ENCODE results near the gene TXLNB. TPM values are rescaled to one million over a fixed set of nuclear protein-coding genes. Genes with fewer than 3 reads are reported as not detected.

TXLNB gene
- total RNA-seq, 1 donor from 2014 or later: 2.4 TPM

DNA sequence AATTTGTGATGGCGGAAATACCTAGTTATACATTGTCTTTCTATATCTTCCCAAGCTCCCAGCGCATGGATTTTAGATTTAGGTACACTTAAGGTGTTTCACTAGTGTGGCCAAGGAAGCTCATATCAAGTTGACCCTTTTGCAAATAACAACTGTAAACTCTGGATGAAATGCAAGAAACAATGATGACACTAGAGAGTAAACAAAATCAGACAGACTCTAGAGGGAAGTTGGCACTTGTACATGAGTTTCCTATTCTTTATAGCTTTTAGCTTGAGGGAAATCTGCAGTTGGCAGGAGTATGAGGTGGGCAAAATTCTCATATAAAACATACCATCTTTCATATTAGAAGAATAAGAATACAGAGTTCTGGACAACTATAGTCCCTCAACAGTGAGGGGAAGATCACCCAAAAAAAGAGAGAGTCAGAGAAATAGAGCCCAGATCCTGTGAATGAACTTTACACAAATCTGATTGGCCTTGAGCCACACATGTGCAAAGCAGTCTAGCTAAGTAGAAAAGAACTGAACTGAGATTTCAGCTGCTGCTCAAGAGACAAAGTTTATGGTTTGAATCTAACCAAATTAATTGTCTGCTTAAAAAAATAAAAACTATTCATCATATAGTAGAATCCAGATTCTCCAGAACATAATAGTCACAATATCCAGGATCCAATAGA, 26.1 kb downstream of the TXLNB start:
- POLR2A ChIA-PET: interaction anchor here (0.6 to 1.2 kb wide), 3 partner anchors 27 to 109 kb away, joined by 3 to 6 read pairs (median 3); partner anchors contain the start of gene CITED2
- no peak for TF ChIP-seq CTCF (IDR thresholded peaks at IDR 0.05)
- CTCF ChIA-PET: interaction anchor here (1.3 to 1.4 kb wide), 2 partner anchors 15 to 46 kb away, joined by 3 to 4 read pairs; no protein-coding TSS in a partner anchor
- intact Hi-C loops (cut with micrococcal nuclease): no loop called here
- H3K4me3 Mint-ChIP-seq: no peak overlapping the region
- H3K27me3 Mint-ChIP-seq: no peaks in the 10 kb centered on the region
- no peak overlapping the region for H3K27ac Mint-ChIP-seq
- no peak for ATAC-seq (ENCODE audit: low read depth)
- no peaks in the 10 kb centered on the region for H3K9me3 Mint-ChIP-seq
- peaks cover 65% of the 10 kb centered on the region for H3K4me1 Mint-ChIP-seq
- no peak for DNase-seq
- H3K36me3 Mint-ChIP-seq (ENCODE audit: low read depth): peaks cover 13% of the 10 kb centered on the region

DNA sequence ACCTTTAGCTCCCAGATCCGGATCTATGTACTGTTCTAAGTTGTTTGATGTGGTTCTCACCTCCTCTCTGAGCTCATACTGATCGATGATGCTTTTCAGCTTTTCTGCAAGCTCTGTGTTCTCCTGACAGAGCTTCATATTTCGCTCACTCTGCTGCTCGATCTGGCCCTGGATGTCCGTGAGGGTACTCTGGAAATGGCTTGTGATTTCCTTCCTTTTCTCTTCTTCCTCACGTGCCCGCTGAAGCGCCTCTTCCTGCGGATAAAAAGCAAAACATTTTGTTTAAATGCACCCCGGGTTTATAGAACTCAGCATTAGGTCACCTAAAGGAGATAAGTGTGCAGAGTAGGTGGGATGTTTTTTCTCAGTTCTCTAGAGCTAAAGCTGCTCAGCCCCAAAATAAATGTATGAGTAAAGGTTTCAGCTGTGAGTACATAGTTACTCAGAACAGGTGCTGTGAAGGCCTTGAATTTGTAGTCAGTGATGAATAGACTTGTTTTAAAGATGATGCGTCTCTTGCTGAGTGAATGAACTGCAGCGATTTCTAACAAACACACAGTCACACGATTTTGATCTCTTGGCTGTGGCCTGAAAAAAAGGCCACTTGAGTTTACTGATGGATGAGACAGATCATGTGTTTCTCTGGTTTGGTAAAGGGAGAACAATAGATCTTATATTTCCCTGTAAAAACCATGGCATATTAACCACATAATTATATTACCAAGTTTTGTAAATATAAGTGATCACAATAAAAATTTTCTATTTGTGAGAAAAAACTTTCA, 29.1 kb downstream of the TXLNB start:
- DNase-seq (no peak), ATAC-seq (ENCODE audit: low read depth) (peak; percentile 82)
- CTCF ChIA-PET: interaction anchor here (0.8 to 1.5 kb wide), 4 partner anchors 12 to 107 kb away, joined by 3 to 6 read pairs (median 4); no protein-coding TSS in a partner anchor
- peaks cover 30% of the 10 kb centered on the region for H3K36me3 Mint-ChIP-seq (ENCODE audit: low read depth)
- H3K27ac Mint-ChIP-seq: peak overlapping the region; percentile 65
- peak overlapping the region; percentile 52 for H3K4me3 Mint-ChIP-seq
- no peaks in the 10 kb centered on the region for H3K9me3 Mint-ChIP-seq
- TF ChIP-seq CTCF (IDR thresholded peaks at IDR 0.05): no peak
- peaks cover 40% of the 10 kb centered on the region for H3K4me1 Mint-ChIP-seq
- H3K27me3 Mint-ChIP-seq: no peaks in the 10 kb centered on the region
- POLR2A ChIA-PET: interaction anchor here (0.5 to 1.4 kb wide), 7 partner anchors 8 to 129 kb away, joined by 3 to 5 read pairs (median 3); partner anchors contain the start of genes CITED2 and TXLNB
- intact Hi-C loops (cut with micrococcal nuclease): no loop called here

- CTCF ChIA-PET: interaction anchor here (0.8 to 1.2 kb wide), 2 partner anchors 39 to 107 kb away, joined by 3 read pairs; no protein-coding TSS in a partner anchor
- no peak for DNase-seq
- POLR2A ChIA-PET: no interaction called here
- TF ChIP-seq CTCF (IDR thresholded peaks at IDR 0.05): no peak
- Mint-ChIP-seq H3K27me3 (no peaks in the 10 kb centered on the region), H3K4me1 (peaks cover 9% of the 10 kb centered on the region), H3K27ac (no peak overlapping the region), H3K36me3 (ENCODE audit: low read depth) (peaks cover 41% of the 10 kb centered on the region), H3K4me3 (no peak overlapping the region), H3K9me3 (no peaks in the 10 kb centered on the region)
- no peak for ATAC-seq (ENCODE audit: low read depth)
- intact Hi-C loops (cut with micrococcal nuclease): no loop called here
Observed at GRCh38 chr6:139257821-139258398, 33.9 kb downstream of the TXLNB start.

DNA sequence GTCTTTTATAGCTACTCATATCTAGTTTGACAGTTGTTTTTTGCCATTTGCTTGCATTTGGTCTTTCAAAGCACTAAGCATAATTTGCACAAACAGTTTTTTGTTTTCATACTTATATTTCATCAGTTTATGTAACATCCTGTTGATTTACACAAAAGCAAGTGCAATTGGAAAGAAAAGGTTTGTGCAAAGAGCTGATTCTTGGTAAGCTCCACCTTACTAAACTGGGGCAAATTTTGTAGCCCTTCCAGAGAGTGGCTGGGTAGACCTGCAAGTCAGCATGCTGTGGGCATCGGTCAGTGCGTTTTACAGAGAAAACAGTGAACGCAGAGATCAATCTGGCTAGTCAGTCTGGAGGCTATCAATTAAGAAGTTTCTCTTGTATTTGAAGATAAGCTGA, 34.5 kb downstream of the TXLNB start:
- POLR2A ChIA-PET: no interaction called here
- TF ChIP-seq CTCF (IDR thresholded peaks at IDR 0.05): no peak

More for the DNA sequence above, 34.5 kb downstream of the TXLNB start:
- CTCF ChIA-PET: no interaction called here
- no peak overlapping the region for H3K4me3 Mint-ChIP-seq
- H3K27me3 Mint-ChIP-seq: no peaks in the 10 kb centered on the region
- H3K27ac Mint-ChIP-seq: no peak overlapping the region
- H3K36me3 Mint-ChIP-seq (ENCODE audit: low read depth): peaks cover 39% of the 10 kb centered on the region
- peaks cover 3% of the 10 kb centered on the region for H3K4me1 Mint-ChIP-seq
- intact Hi-C loops (cut with micrococcal nuclease): no loop called here
- no peak for DNase-seq
- no peaks in the 10 kb centered on the region for H3K9me3 Mint-ChIP-seq
- ATAC-seq (ENCODE audit: low read depth): no peak

All from activated B cell treated with CpG ODN at 0.5 μM for 24 hours (primary cell).